HepG2 (cell line): ENCODE measurements around the gene PLXND1. TPM values are rescaled to one million over a fixed set of nuclear protein-coding genes. Genes with fewer than 3 reads are reported as not detected.

Experiments used
- ARNTL ChIP-seq: sonication (generic); formaldehyde crosslinking; IDR thresholded peaks from 2 replicates; pipeline ENCODE4 v1.4.0; 2020; ENCODE audit warnings: mild to moderate bottlenecking, missing genetic modification reagents
- CREB1 ChIP-seq, 2 experiments: fragments of 450-650 bp in 1 of 2; IDR thresholded peaks; 2 replicates each; pipeline ENCODE4 v1.6.1; 2016 to 2017; ENCODE audit warnings: control low read depth in 1 of 2, mild to moderate bottlenecking in 1 of 2, missing compliant biosample characterization in 1 of 2, missing genetic modification characterization in 1 of 2
- FOSL2 ChIP-seq: sonication (generic); formaldehyde crosslinking; IDR thresholded peaks from 2 replicates; pipeline ENCODE4 v1.4.0; 2020; ENCODE audit warnings: missing genetic modification reagents
- HNRNPUL1 ChIP-seq: fragments of 200-400 bp; formaldehyde crosslinking; IDR thresholded peaks from 2 replicates; pipeline ENCODE4 v1.6.1; 2017; ENCODE audit warnings: low read depth, mild to moderate bottlenecking, low read length, moderate library complexity
- KLF11 ChIP-seq: IDR thresholded peaks from 2 replicates; pipeline ENCODE4 v1.6.1; 2016; ENCODE audit warnings: missing compliant biosample characterization
- KLF12 ChIP-seq: sonication (generic); formaldehyde crosslinking; IDR thresholded peaks from 2 replicates; pipeline ENCODE4 v1.4.0; 2020; ENCODE audit warnings: missing genetic modification reagents, borderline replicate concordance
- NFATC3 ChIP-seq: sonication (generic); formaldehyde crosslinking; IDR thresholded peaks from 2 replicates; pipeline ENCODE4 v1.5.1; 2020; ENCODE audit warnings: mild to moderate bottlenecking, missing genetic modification reagents
- NR1H2 ChIP-seq: sonication (generic); formaldehyde crosslinking; IDR thresholded peaks from 2 replicates; pipeline ENCODE4 v1.8.1; 2022; ENCODE audit warnings: low read depth, missing genetic modification reagents, borderline replicate concordance
- PCBP2 ChIP-seq: fragments of 200-400 bp; formaldehyde crosslinking; optimal IDR thresholded peaks from 2 replicates; pipeline ENCODE3; 2018; ENCODE audit warnings: low read length, low read depth; ENCODE audit not compliant: poor library complexity, severe bottlenecking
- SIX4 ChIP-seq: sonication (generic); formaldehyde crosslinking; IDR thresholded peaks from 2 replicates; pipeline ENCODE4 v1.4.0; 2020; ENCODE audit warnings: missing genetic modification reagents
- SKI ChIP-seq: fragments of 450-650 bp; IDR thresholded peaks from one replicate; pipeline ENCODE4 v1.6.1; 2018; ENCODE audit warnings: mild to moderate bottlenecking; ENCODE audit not compliant: partially characterized antibody
- SKIL ChIP-seq: sonication (generic); formaldehyde crosslinking; IDR thresholded peaks from 2 replicates; pipeline ENCODE4 v1.8.0; 2022; ENCODE audit warnings: missing genetic modification reagents, mild to moderate bottlenecking, moderate library complexity, borderline replicate concordance
- ZNF24 ChIP-seq: fragments of 450-650 bp; IDR thresholded peaks from 2 replicates; pipeline ENCODE4 v1.6.1; 2017; ENCODE audit warnings: antibody characterized with exemption, mild to moderate bottlenecking
- ZNF431 ChIP-seq: sonication (generic); formaldehyde crosslinking; IDR thresholded peaks from 2 replicates; pipeline ENCODE4 v1.9.0; 2022; ENCODE audit warnings: missing genetic modification reagents, low read depth, mild to moderate bottlenecking, borderline replicate concordance
- ZNF562 ChIP-seq: sonication (generic); formaldehyde crosslinking; IDR thresholded peaks from 2 replicates; pipeline ENCODE4 v1.8.0; 2022; ENCODE audit warnings: missing genetic modification reagents, borderline replicate concordance
- ZNF563 ChIP-seq: sonication (generic); formaldehyde crosslinking; IDR thresholded peaks from 2 replicates; pipeline ENCODE4 v1.8.0; 2022; ENCODE audit warnings: mild to moderate bottlenecking, moderate library complexity, missing genetic modification reagents
- polyA plus RNA-seq, 8 experiments: library from polyadenylated mRNA; depleted of rRNA in 3 of 8; stranded (reverse) in 7 of 8; unstranded in 1 of 8; fragments of >200 nt; fragmentation: Illumina TruSeq in 4 of 8; extraction: Trizol in 4 of 8; gene quantifications; 2 replicates each; pipeline versions ENCODE4 v1.2.1 to v1.2.3, GENCODE V29; 2011 to 2016; ENCODE audit warnings: low read depth in 4 of 8, missing spikeins in 1 of 8, mixed read lengths in 1 of 8; ENCODE audit not compliant: insufficient read depth in 1 of 8
- total RNA-seq, 5 experiments: library from RNA; depleted of rRNA; stranded (reverse); fragments of >200 nt; fragmentation: Illumina TruSeq; extraction: Trizol; gene quantifications; 2 replicates each; pipeline ENCODE4 v1.2.3, GENCODE V29; 2016; ENCODE audit warnings: low read depth in 1 of 5
- TF ChIP-seq, protein P1 (sequence below): sonication (generic); formaldehyde crosslinking; IDR thresholded peaks from 2 replicates; pipeline ENCODE4 v1.9.0; 2021; ENCODE audit warnings: missing genetic modification reagents, borderline replicate concordance
- TF ChIP-seq, protein P2 (sequence below): sonication (generic); formaldehyde crosslinking; IDR thresholded peaks from 2 replicates; pipeline ENCODE4 v1.5.1; 2020; ENCODE audit warnings: mild to moderate bottlenecking, missing genetic modification reagents, moderate library complexity
- TF ChIP-seq, protein P3 (sequence below): sonication (generic); formaldehyde crosslinking; IDR thresholded peaks from 2 replicates; pipeline ENCODE4 v1.4.0; 2020; ENCODE audit warnings: missing genetic modification reagents, borderline replicate concordance

Gene PLXND1
- total and polyA plus RNA-seq, 2 of the 13 experiments (the other 11 are each of a cell fraction or from before 2014, with no cell fraction given) = 15.9 to 42.0 TPM

- TF ChIP-seq SKIL (peak; percentile 85), CREB1 (IDR thresholded peaks at IDR 0.05) (no peak), CREB1 (CRISPR knock-in tag; IDR thresholded peaks at IDR 0.05) (no peak), PCBP2 (no peak), KLF11 (CRISPR knock-in tag) (no peak), ZNF24 (no peak), ZNF562 (CRISPR knock-in tag) (no peak), ZNF563 (CRISPR knock-in tag) (0 out of 2 replicates have a peak, but pooled peaks have one; percentile 29), HNRNPUL1 (no peak), SIX4 (CRISPR knock-in tag) (no peak), NFATC3 (no peak), ARNTL (peak; percentile 72), KLF12 (CRISPR knock-in tag) (0 out of 2 replicates have a peak, but pooled peaks have one; percentile 42), SKI (peak; percentile 59), FOSL2 (0 out of 2 replicates have a peak, but pooled peaks have one; percentile 20), NR1H2 (CRISPR knock-in tag) (no peak), ZNF431 (no peak)
- TF ChIP-seq, protein P1, sequence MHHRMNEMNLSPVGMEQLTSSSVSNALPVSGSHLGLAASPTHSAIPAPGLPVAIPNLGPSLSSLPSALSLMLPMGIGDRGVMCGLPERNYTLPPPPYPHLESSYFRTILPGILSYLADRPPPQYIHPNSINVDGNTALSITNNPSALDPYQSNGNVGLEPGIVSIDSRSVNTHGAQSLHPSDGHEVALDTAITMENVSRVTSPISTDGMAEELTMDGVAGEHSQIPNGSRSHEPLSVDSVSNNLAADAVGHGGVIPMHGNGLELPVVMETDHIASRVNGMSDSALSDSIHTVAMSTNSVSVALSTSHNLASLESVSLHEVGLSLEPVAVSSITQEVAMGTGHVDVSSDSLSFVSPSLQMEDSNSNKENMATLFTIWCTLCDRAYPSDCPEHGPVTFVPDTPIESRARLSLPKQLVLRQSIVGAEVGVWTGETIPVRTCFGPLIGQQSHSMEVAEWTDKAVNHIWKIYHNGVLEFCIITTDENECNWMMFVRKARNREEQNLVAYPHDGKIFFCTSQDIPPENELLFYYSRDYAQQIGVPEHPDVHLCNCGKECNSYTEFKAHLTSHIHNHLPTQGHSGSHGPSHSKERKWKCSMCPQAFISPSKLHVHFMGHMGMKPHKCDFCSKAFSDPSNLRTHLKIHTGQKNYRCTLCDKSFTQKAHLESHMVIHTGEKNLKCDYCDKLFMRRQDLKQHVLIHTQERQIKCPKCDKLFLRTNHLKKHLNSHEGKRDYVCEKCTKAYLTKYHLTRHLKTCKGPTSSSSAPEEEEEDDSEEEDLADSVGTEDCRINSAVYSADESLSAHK (CRISPR knock-in tag) = no peak
- TF ChIP-seq, protein P2, sequence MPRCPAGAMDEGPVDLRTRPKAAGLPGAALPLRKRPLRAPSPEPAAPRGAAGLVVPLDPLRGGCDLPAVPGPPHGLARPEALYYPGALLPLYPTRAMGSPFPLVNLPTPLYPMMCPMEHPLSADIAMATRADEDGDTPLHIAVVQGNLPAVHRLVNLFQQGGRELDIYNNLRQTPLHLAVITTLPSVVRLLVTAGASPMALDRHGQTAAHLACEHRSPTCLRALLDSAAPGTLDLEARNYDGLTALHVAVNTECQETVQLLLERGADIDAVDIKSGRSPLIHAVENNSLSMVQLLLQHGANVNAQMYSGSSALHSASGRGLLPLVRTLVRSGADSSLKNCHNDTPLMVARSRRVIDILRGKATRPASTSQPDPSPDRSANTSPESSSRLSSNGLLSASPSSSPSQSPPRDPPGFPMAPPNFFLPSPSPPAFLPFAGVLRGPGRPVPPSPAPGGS (CRISPR knock-in tag) = no peak; the same call in 1 of the 2 replicates
- TF ChIP-seq, protein P3, sequence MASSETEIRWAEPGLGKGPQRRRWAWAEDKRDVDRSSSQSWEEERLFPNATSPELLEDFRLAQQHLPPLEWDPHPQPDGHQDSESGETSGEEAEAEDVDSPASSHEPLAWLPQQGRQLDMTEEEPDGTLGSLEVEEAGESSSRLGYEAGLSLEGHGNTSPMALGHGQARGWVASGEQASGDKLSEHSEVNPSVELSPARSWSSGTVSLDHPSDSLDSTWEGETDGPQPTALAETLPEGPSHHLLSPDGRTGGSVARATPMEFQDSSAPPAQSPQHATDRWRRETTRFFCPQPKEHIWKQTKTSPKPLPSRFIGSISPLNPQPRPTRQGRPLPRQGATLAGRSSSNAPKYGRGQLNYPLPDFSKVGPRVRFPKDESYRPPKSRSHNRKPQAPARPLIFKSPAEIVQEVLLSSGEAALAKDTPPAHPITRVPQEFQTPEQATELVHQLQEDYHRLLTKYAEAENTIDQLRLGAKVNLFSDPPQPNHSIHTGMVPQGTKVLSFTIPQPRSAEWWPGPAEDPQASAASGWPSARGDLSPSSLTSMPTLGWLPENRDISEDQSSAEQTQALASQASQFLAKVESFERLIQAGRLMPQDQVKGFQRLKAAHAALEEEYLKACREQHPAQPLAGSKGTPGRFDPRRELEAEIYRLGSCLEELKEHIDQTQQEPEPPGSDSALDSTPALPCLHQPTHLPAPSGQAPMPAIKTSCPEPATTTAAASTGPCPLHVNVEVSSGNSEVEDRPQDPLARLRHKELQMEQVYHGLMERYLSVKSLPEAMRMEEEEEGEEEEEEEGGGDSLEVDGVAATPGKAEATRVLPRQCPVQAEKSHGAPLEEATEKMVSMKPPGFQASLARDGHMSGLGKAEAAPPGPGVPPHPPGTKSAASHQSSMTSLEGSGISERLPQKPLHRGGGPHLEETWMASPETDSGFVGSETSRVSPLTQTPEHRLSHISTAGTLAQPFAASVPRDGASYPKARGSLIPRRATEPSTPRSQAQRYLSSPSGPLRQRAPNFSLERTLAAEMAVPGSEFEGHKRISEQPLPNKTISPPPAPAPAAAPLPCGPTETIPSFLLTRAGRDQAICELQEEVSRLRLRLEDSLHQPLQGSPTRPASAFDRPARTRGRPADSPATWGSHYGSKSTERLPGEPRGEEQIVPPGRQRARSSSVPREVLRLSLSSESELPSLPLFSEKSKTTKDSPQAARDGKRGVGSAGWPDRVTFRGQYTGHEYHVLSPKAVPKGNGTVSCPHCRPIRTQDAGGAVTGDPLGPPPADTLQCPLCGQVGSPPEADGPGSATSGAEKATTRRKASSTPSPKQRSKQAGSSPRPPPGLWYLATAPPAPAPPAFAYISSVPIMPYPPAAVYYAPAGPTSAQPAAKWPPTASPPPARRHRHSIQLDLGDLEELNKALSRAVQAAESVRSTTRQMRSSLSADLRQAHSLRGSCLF (CRISPR knock-in tag) = no peak
Observed at GRCh38 chr3:129594907-129595390, 11.5 kb downstream of the PLXND1 start (continued).
